Subcutaneous abdominal adipose tissue (tissue), 5 donors: ENCODE data around the gene ADAM19.
A peak's percentile ranks its signal among the peaks of the same experiment; 100 is the strongest.

Experiments used
- H3K27ac ChIP-seq: one replicate; pipeline ENCODE4 v1.7.0; 2013; ENCODE audit warnings: low read depth, mild to moderate bottlenecking, inconsistent platforms, low read length, moderate library complexity
- H3K27me3 ChIP-seq, 5 donors: one replicate each; pipeline ENCODE4 v1.7.0; 2013; ENCODE audit warnings: low read length in 5 of 5, inconsistent platforms in 1 of 5; ENCODE audit not compliant: control insufficient read depth in 5 of 5, insufficient read depth in 4 of 5
- H3K36me3 ChIP-seq, 5 donors: one replicate each; pipeline ENCODE4 v1.7.0; 2013; ENCODE audit warnings: low read length in 5 of 5; ENCODE audit not compliant: control insufficient read depth in 5 of 5, insufficient read depth in 5 of 5
- H3K4me1 ChIP-seq, 5 donors: one replicate each; pipeline ENCODE4 v1.7.0; 2013; ENCODE audit warnings: low read length in 5 of 5, mild to moderate bottlenecking in 3 of 5, moderate library complexity in 1 of 5; ENCODE audit not compliant: control insufficient read depth in 5 of 5, insufficient read depth in 5 of 5
- H3K4me3 ChIP-seq, 5 donors: one replicate each; pipeline ENCODE4 v1.7.0; 2013; ENCODE audit warnings: low read length in 5 of 5, low read depth in 1 of 5
- H3K9ac ChIP-seq, 5 donors: one replicate each; pipeline ENCODE4 v1.7.0; 2013; ENCODE audit warnings: low read length in 5 of 5, mild to moderate bottlenecking in 4 of 5, moderate library complexity in 3 of 5
- H3K9me3 ChIP-seq, 5 donors: one replicate each; pipeline ENCODE4 v1.7.0; 2013; ENCODE audit warnings: low read length in 5 of 5; ENCODE audit not compliant: control insufficient read depth in 5 of 5
- donor health status: healthy.
- donor health status: healthy.
- donor health status: healthy.
- donor health status: healthy.
- donor health status: healthy.

ADAM19 gene

DNA sequence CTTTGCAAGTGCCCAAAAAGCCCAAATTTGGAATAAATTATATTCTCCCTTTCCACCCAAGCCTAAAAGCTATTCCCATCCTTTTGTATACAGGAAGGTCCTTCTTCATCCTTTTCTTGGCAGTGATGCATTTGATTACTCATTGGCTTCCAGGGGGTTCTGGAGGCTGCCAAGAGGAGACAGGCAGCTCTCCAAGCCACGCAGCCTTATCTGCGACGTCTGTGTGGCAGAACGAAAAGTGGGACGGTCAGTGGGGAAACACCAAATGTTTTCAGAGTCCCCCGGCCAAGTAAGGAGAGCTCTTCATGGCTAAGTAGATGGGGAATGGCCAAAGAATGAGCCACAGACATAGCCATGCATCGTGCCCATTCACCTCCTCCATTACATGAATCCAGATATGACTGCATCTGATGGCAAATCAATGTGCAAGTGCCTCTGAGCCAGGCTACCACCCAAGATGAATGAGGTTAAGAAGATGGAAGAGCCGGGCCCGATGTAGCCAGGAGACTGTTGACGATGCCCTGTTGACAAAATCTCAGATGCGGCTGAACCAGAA is 12.1 kb downstream of the ADAM19 start:
- no peaks in the 10 kb centered on the region for H3K9me3 ChIP-seq
- H3K9ac ChIP-seq = no peak overlapping the region
- peak overlapping the region; percentile 37 for H3K27ac ChIP-seq
- H3K27me3 ChIP-seq = peaks cover 0 to 23% (median 0%) of the 10 kb centered on the region in 5 donors
- no peaks in the 10 kb centered on the region for H3K36me3 ChIP-seq
- peak overlapping the region in 2 of 5 donors; percentile 20 to 22 for H3K4me3 ChIP-seq
- H3K4me1 ChIP-seq = peaks cover 13 to 48% (median 21%) of the 10 kb centered on the region in 5 donors

DNA sequence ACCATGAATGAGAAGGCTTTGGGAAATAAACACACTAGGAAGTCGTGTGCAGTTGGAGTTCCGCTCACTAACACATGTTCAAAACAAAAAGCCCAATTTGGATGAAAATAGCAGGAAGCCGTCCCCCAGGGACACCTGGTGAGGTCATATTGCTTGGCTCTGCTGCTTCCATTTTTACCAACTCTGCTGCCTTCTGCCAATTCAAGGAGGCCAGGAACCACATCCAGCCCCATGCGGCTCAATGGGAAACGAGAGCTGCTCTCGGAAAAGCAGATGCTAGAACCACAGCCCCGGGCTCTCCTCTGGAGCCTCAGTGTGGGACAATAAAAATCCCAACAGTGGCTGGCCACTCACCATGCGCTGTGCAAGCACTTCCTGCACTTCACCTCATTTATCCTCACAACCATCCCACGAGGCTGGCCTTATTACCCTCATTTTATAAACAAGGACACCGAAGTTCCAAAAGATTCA is 13.4 kb downstream of the ADAM19 start:
- Histone ChIP-seq H3K27ac (no peak overlapping the region), H3K36me3 (no peaks in the 10 kb centered on the region), H3K9ac (no peak overlapping the region), H3K4me3 (peak overlapping the region in 1 of 5 donors; percentile 4), H3K27me3 (peaks cover 0 to 23% (median 0%) of the 10 kb centered on the region in 5 donors), H3K9me3 (no peaks in the 10 kb centered on the region), H3K4me1 (peaks cover 13 to 48% (median 21%) of the 10 kb centered on the region in 5 donors)

DNA sequence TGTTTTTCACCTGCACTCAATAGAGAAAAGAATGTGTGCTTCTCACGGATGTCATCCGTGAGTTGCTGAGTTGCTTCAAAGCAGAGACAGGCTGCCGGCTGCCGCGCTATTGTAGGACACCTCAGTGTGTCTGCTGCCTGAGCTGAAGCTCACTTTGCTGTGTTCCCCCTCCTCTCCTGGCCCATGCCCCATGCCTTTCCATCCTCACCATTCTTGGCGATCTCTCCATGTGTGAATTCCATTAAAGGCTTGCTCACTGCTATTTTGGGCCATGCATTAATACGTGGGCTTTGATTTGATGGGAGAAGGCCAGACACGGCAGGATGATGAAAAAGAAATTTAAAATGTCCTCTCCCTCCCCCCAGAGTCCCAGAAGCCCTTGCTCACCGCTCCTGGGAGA is 14.5 kb downstream of the ADAM19 start:
- H3K4me1 ChIP-seq = peaks cover 13 to 48% (median 21%) of the 10 kb centered on the region in 5 donors

DNA sequence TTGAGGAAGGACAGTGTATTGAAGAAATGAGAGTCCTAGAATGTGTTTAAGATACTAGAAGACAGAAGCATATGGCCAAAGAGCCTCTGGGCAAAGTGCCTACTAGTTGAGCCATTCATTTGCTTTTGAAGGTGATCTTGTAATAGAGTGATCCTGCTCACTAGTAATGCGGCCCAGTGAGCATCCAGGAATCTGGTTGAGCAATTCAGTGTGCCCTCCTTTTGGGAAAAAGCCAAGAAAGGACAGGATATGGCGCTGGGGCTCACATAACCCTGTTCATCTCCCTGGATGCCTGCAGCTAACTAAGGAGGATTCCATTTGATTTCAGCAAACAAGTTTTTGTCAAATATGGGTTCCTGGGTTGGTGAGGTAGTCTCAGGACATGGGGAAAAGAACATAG is 16.3 kb downstream of the ADAM19 start:
- Histone ChIP-seq H3K27me3 (peaks cover 0 to 21% (median 0%) of the 10 kb centered on the region in 5 donors), H3K9ac (no peak overlapping the region), H3K4me3 (no peak overlapping the region), H3K27ac (no peak overlapping the region), H3K9me3 (no peaks in the 10 kb centered on the region), H3K4me1 (peaks cover 12 to 53% (median 37%) of the 10 kb centered on the region in 5 donors), H3K36me3 (no peaks in the 10 kb centered on the region)

More for the DNA sequence above, 14.5 kb downstream of the ADAM19 start:
- no peak overlapping the region for H3K4me3 ChIP-seq
- H3K9me3 ChIP-seq = no peaks in the 10 kb centered on the region
- H3K27me3 ChIP-seq = peaks cover 0 to 23% (median 0%) of the 10 kb centered on the region in 5 donors
- no peak overlapping the region for H3K9ac ChIP-seq
- H3K27ac ChIP-seq = no peak overlapping the region
- no peaks in the 10 kb centered on the region for H3K36me3 ChIP-seq

DNA sequence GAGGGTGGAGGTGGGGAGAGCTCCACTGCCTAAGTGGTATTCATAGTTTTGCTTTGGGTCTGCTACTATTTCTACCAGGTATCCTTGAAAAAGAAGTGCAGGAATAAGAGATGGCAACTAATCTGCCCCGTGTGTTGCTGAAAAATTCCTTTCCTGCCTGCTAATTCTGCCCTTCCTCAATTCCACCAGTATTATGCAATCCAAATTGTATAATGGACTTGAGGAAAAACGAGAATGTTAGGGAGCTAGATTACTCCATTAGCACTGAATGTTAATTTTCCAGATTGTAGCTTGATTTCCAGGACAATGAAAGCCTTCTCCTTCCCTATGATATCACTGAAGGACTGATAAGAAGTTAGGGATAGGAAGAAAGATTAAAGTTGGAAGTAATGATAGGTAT is 16.9 kb downstream of the ADAM19 start:
- Histone ChIP-seq H3K27ac (no peak overlapping the region), H3K4me3 (no peak overlapping the region), H3K27me3 (peaks cover 0 to 15% (median 0%) of the 10 kb centered on the region in 5 donors), H3K4me1 (peaks cover 10 to 51% (median 37%) of the 10 kb centered on the region in 5 donors), H3K9ac (no peak overlapping the region), H3K9me3 (no peaks in the 10 kb centered on the region), H3K36me3 (no peaks in the 10 kb centered on the region)

DNA sequence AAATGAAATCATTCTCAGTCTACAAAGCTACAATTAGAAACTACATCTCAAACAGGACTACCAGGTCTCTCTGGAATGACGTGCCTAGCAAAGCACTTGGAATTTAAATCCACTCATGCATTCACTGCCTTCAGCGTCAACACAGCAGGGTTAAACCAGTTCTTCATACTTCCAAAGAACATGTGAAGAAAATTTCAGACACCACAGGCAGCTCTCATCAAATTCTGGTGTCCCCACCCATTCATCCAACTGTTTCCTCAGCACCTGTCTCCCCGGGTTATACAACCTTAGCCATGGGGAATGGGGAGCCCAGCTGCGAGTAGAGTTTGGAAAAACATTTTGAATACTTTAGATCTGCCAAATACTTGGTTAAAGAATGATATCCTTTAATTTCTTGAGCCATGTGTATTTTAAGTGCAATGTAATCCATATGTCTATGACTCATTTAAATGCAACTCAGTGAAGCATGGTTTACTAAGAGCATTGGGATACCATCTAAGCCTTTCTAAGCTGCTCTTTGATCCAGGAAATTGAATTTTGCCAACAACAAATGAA is 17.5 kb downstream of the ADAM19 start:
- Histone ChIP-seq H3K4me1 (peaks cover 9 to 45% (median 31%) of the 10 kb centered on the region in 5 donors), H3K4me3 (no peak overlapping the region), H3K27ac (no peak overlapping the region), H3K36me3 (no peaks in the 10 kb centered on the region), H3K9me3 (no peaks in the 10 kb centered on the region), H3K9ac (no peak overlapping the region), H3K27me3 (peaks cover 0 to 10% (median 0%) of the 10 kb centered on the region in 5 donors)

DNA sequence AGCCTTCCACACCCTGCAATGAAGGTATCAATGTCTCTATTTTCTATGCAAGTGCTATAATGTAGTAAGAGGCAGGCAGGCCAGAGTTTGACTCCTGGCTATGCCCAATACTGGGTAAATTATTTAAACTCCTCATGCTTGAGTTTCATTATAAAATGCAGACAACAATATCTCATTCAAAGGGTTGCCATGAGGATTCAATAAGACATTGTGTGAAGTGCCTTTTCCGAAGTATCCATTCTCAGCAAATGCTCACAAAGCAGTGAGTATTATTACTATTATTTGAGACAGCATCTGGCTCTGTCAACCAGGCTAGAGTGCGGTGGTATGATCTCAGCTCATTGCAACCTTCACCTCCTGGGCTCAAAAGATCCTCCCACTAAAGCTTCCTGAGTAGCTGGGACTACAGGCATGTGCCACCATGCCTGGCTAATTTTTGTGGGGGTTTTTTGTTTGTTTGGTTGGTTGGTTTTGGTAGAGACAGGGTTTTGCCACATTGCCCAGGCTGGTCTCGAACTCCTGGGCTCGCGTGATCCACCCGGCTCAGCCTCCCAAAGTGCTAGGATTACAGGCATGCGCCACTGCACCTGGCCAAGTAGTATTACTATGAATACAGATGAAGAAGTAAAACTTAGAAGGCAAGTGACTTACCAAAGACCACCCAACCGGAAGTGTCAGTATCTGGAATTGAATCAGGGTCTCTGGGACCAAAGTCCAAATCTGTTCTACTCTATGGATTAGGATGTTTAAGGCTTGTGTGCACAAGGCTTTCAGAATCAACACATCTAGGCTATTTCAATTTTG is 18.8 kb downstream of the ADAM19 start:
- H3K4me1 ChIP-seq = peaks cover 5 to 32% (median 23%) of the 10 kb centered on the region in 5 donors

DNA sequence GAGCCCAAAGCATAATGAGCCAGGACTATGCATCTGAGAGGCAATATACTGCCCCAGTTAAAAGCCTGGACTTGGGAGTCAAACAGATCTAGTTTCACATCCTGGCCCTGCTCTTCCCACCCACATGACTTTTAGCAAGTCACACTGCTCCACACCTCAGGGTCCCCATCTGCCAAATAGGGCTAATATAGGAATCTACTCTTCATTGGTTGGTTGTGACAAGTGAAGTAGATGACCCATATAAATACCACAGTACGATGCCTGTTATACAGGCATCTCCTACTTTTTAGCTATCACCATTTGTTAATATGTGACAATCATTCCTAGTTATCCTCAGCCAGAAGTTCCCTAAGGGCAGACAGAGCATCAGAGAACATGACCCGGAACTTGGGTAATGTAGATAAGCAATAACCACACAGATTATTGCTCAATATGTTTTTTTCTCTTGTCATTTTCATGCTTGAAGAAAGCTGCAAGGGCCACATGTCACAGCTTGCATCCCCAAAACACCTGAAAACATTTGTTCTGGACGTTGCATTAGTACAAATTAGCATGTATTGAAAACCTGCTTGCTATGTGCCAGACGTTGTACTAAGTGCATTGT is 20.4 kb downstream of the ADAM19 start:
- H3K27ac ChIP-seq = no peak overlapping the region
- H3K27me3 ChIP-seq = no peaks in the 10 kb centered on the region
- H3K9me3 ChIP-seq = no peaks in the 10 kb centered on the region
- H3K4me3 ChIP-seq = no peak overlapping the region
- H3K36me3 ChIP-seq = no peaks in the 10 kb centered on the region
- H3K9ac ChIP-seq = no peak overlapping the region
- peaks cover 5 to 19% (median 18%) of the 10 kb centered on the region in 5 donors for H3K4me1 ChIP-seq

More for the DNA sequence above, 18.8 kb downstream of the ADAM19 start:
- no peak overlapping the region for H3K9ac ChIP-seq
- H3K36me3 ChIP-seq = no peaks in the 10 kb centered on the region
- no peaks in the 10 kb centered on the region for H3K9me3 ChIP-seq
- no peak overlapping the region for H3K4me3 ChIP-seq
- H3K27ac ChIP-seq = no peak overlapping the region
- peaks cover 0 to 3% (median 0%) of the 10 kb centered on the region in 5 donors for H3K27me3 ChIP-seq

DNA sequence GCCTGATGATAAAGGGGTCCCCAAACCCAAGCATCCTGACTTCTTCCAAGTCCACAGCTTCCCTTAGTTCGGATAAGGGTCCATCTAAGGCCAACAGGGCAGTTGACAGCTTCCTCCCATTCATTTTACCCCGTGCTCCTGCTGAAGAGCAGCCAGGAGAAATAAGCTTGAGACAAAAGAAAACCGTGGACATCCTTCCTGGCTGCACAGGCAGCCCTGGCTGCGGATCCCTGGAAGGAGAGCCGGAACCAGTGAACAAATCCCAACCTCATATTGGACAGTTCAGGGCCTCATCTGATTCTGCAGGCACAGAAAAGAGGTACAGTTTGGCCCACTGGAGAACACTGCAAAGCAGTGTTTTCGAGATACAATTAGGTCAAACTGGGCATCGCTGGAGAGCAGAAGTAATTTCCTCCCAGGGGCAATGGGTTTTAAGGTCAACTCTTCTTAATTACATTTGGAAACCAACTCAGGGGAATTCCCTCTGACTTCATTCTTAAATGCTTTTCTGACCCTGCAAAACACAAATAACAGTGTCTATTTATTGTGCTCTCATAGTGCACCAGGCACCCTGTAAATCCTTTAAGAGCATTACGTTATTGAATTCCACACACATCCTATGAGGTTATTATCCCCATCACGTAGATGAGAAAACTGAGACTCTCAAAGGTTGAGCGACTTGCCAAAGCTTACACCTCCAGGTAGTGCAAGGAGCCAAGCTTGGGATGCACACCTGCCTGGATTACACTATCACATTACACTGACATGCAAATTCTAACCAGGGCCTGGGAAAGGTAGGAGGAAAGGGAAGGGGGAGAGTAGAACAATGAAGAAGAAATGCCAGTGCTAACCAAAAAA is 21.2 kb downstream of the ADAM19 start:
- H3K27ac ChIP-seq = no peak overlapping the region
- no peaks in the 10 kb centered on the region for H3K27me3 ChIP-seq
- H3K9me3 ChIP-seq = no peaks in the 10 kb centered on the region
- H3K4me3 ChIP-seq = no peak overlapping the region
- no peaks in the 10 kb centered on the region for H3K36me3 ChIP-seq
- peaks cover 5 to 19% (median 18%) of the 10 kb centered on the region in 5 donors for H3K4me1 ChIP-seq
- H3K9ac ChIP-seq = no peak overlapping the region
